ENCODE data around the gene SHOC1. TPM values are rescaled to one million over a fixed set of nuclear protein-coding genes. Genes with fewer than 3 reads are reported as not detected.

Gene SHOC1
- total RNA-seq, 2 donors from 2014 or later, result not detected

DNA sequence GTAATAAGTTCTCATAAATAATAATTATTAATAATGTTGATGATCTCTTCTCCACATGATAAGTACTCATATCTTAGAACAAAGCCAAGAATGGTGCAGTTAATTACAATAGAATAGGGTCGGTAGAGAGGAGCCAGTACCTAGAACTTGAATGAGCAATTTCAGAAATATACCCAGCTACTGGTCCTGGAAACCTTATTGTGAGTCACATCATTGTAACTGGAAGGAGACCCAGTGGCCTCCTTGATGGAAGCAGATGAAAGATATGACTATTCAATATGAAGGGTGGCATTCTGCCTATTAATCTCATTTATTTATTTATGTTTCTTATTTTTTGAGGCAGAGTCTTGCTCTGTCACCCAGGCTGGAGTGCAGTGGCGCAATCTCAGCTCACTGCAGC is 37.7 kb upstream of the SHOC1 start:
- WGBS, 2 experiments (ENCODE audit: insufficient coverage in 1 of 2, insufficient read length in 1 of 2), result 98 to 100% methylated on average over 1 to 2 of the region's 2 CpGs
- TF ChIP-seq, protein P1, sequence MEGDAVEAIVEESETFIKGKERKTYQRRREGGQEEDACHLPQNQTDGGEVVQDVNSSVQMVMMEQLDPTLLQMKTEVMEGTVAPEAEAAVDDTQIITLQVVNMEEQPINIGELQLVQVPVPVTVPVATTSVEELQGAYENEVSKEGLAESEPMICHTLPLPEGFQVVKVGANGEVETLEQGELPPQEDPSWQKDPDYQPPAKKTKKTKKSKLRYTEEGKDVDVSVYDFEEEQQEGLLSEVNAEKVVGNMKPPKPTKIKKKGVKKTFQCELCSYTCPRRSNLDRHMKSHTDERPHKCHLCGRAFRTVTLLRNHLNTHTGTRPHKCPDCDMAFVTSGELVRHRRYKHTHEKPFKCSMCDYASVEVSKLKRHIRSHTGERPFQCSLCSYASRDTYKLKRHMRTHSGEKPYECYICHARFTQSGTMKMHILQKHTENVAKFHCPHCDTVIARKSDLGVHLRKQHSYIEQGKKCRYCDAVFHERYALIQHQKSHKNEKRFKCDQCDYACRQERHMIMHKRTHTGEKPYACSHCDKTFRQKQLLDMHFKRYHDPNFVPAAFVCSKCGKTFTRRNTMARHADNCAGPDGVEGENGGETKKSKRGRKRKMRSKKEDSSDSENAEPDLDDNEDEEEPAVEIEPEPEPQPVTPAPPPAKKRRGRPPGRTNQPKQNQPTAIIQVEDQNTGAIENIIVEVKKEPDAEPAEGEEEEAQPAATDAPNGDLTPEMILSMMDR (conservative IDR thresholded peaks at IDR 0.05), result no peak

DNA sequence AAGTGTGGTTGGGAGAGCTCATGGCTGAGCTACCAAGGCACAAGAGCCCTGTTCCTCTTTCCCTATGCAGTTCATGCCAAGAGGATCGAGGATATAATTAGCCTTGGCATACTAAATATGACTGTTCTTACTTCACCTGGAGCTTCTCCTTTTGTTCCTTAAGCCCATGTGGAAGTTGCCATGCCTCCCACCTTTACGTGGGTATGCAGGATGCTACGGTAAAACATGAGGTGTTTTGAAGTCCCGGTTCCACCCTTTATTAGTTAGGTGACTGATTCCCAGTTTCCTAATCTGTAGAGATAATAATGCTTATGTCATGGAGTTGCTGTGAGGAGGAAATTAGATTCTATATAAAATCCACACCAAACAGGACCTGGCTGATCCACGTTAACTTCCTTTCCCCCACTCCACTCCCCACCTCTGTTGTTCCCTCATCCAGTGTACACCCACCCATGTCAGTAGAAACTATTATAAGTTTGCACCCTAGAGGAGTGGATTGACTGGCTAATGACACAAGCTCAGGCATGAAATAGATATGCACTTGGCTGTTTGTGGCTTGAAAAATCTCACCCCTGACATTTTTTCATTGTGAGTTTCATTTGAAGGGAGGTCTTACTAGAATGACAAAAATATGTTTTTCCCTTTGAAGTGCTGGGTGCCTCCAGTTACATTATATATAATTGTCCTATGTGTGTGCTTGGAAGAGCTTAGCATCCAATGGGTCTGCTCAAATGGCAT is 36.8 kb upstream of the SHOC1 start:
- Mint-ChIP-seq H3K9me3 (no peaks in the 10 kb centered on the region), H3K27ac (no peak overlapping the region), H3K4me1 (no peaks in the 10 kb centered on the region), H3K4me3 (no peak overlapping the region), H3K27me3 (ENCODE audit: insufficient read depth) (peaks cover 2% of the 10 kb centered on the region), H3K36me3 (ENCODE audit: low read depth) (no peaks in the 10 kb centered on the region)
- Histone ChIP-seq H3K9me3 (ENCODE audit: control insufficient read depth, low read length) (no peaks in the 10 kb centered on the region), H3K4me3 (ENCODE audit: low read length) (no peak overlapping the region), H3K9ac (ENCODE audit: extremely low read depth, low read length, poor library complexity, severe bottlenecking) (no peak overlapping the region), H3K27ac (ENCODE audit: low read depth, low read length) (no peak overlapping the region), H3K27me3 (ENCODE audit: control insufficient read depth, insufficient read depth, low read length, poor library complexity, severe bottlenecking) (no peaks in the 10 kb centered on the region), H3K36me3 (ENCODE audit: control insufficient read depth, insufficient read depth, low read length) (no peaks in the 10 kb centered on the region), H3K4me1 (ENCODE audit: control insufficient read depth, insufficient read depth, low read length) (no peaks in the 10 kb centered on the region)
- DNase-seq, result no peak
- 92 to 100% methylated on average over 1 to 5 of the region's 5 CpGs for WGBS, 2 experiments (ENCODE audit: insufficient coverage in 1 of 2, insufficient read length in 1 of 2)
- TF ChIP-seq, protein P1 (conservative IDR thresholded peaks at IDR 0.05), result no peak

More for the DNA sequence above, 37.7 kb upstream of the SHOC1 start:
- no peak for DNase-seq
- H3K27ac Mint-ChIP-seq, result no peak overlapping the region
- H3K27ac ChIP-seq (ENCODE audit: low read depth, low read length), result no peak overlapping the region
- no peaks in the 10 kb centered on the region for H3K4me1 ChIP-seq (ENCODE audit: control insufficient read depth, insufficient read depth, low read length)
- H3K9me3 ChIP-seq (ENCODE audit: control insufficient read depth, low read length), result no peaks in the 10 kb centered on the region
- H3K9me3 Mint-ChIP-seq, result no peaks in the 10 kb centered on the region
- no peak overlapping the region for H3K9ac ChIP-seq (ENCODE audit: extremely low read depth, low read length, poor library complexity, severe bottlenecking)
- H3K27me3 ChIP-seq (ENCODE audit: control insufficient read depth, insufficient read depth, low read length, poor library complexity, severe bottlenecking), result no peaks in the 10 kb centered on the region
- peaks cover 2% of the 10 kb centered on the region for H3K27me3 Mint-ChIP-seq (ENCODE audit: insufficient read depth)
- H3K4me3 ChIP-seq (ENCODE audit: low read length), result no peak overlapping the region
- no peak overlapping the region for H3K4me3 Mint-ChIP-seq
- H3K4me1 Mint-ChIP-seq, result no peaks in the 10 kb centered on the region
- no peaks in the 10 kb centered on the region for H3K36me3 ChIP-seq (ENCODE audit: control insufficient read depth, insufficient read depth, low read length)
- no peaks in the 10 kb centered on the region for H3K36me3 Mint-ChIP-seq (ENCODE audit: low read depth)

DNA sequence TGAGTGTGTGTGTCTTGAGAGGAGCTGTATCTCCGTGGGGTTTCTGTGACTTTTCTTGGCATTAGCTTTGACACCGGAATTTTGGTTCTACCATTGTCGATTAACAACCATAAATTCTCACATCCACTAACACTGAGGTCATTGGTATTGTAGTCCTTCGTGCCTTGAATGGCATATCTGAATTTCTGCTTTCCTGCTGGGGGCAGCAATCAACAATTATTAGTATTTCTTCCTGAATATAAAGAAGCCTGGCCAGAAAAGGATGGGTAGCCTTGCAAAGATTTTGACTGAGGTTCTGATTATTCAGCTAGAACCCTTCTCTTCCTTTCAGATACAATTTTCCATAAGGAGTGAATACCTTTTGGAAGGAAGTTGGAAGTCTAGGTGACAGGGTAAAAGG is 33.5 kb upstream of the SHOC1 start:
- H3K4me1 Mint-ChIP-seq, result no peaks in the 10 kb centered on the region
- H3K27me3 Mint-ChIP-seq (ENCODE audit: insufficient read depth), result peaks cover 2% of the 10 kb centered on the region
- WGBS, 2 experiments (ENCODE audit: insufficient coverage in 1 of 2, insufficient read length in 1 of 2), result 92% methylated on average over 4 of the region's 4 CpGs; no CpG with 5 or more reads in 1 of the 2 experiments

More for the DNA sequence above, 33.5 kb upstream of the SHOC1 start:
- no peaks in the 10 kb centered on the region for H3K9me3 ChIP-seq (ENCODE audit: control insufficient read depth, low read length)
- no peaks in the 10 kb centered on the region for H3K36me3 Mint-ChIP-seq (ENCODE audit: low read depth)
- H3K9ac ChIP-seq (ENCODE audit: extremely low read depth, low read length, poor library complexity, severe bottlenecking), result no peak overlapping the region
- H3K27me3 ChIP-seq (ENCODE audit: control insufficient read depth, insufficient read depth, low read length, poor library complexity, severe bottlenecking), result no peaks in the 10 kb centered on the region
- H3K27ac ChIP-seq (ENCODE audit: low read depth, low read length), result no peak overlapping the region
- no peak overlapping the region for H3K27ac Mint-ChIP-seq
- no peaks in the 10 kb centered on the region for H3K36me3 ChIP-seq (ENCODE audit: control insufficient read depth, insufficient read depth, low read length)
- no peak for DNase-seq
- TF ChIP-seq, protein P1 (conservative IDR thresholded peaks at IDR 0.05), result no peak
- H3K9me3 Mint-ChIP-seq, result no peaks in the 10 kb centered on the region
- no peaks in the 10 kb centered on the region for H3K4me1 ChIP-seq (ENCODE audit: control insufficient read depth, insufficient read depth, low read length)
- no peak overlapping the region for H3K4me3 ChIP-seq (ENCODE audit: low read length)
- H3K4me3 Mint-ChIP-seq, result no peak overlapping the region

All from endodermal cell (in vitro differentiated cells).